Endothelial cell of umbilical vein (primary cell): ENCODE data around the gene FES. TPM values are rescaled to one million over a fixed set of nuclear protein-coding genes. Genes with fewer than 3 reads are reported as not detected.

Source experiments
- BruUV-seq: library from RNA; stranded (reverse); fragments of 400-500 nt; replicated peaks from 2 replicates; lab custom pipeline; 2021; lab: Mats Ljungman, UMichigan
- CTCF ChIA-PET: fragments of 300-600, 350-600 bp; sonication (Branson Sonifier 250); formaldehyde crosslinking; loops from one replicate; lab custom pipeline; 2021; ENCODE audit warnings: antibody characterized with exemption, inconsistent platforms; lab: Charles Lee
- POLR2A ChIA-PET: fragments of 300-600, 350-600 bp; sonication (Branson Sonifier 250); formaldehyde crosslinking; loops from one replicate; lab custom pipeline; 2021; ENCODE audit warnings: antibody characterized with exemption, inconsistent platforms; lab: Charles Lee
- DNase-seq: peaks from one replicate; pipeline ENCODE4 v3.0.0-alpha.2; 2011; ENCODE audit warnings: low read depth, low spot score
- FAIRE-seq: peaks from 2 replicates; lab custom pipeline; 2011; peaks lifted over from hg19 to GRCh38; lab: Jason Lieb, UNC
- H2AFZ ChIP-seq: 2 replicates; pipeline ENCODE4 v1.6.0; 2012; ENCODE audit warnings: low read depth, low read length, control low read depth, inconsistent platforms
- H3K27ac ChIP-seq: 2 replicates; pipeline ENCODE4 v1.5.1; 2011; ENCODE audit warnings: low read depth, mild to moderate bottlenecking, control low read depth, low read length, moderate library complexity; ENCODE audit not compliant: insufficient read depth
- H3K27me3 ChIP-seq, 2 experiments: 2 replicates each; pipeline versions ENCODE4 v1.6.0 to v1.6.1; 2011; ENCODE audit warnings: low read length in 2 of 2, mixed read lengths in 1 of 2; ENCODE audit not compliant: control insufficient read depth in 2 of 2, insufficient read depth in 2 of 2
- H3K36me3 ChIP-seq, 2 experiments: 2 replicates in 1 of 2; 3 replicates in 1 of 2; pipeline ENCODE4 v1.5.1; 2011; ENCODE audit warnings: low read length in 2 of 2, mild to moderate bottlenecking in 1 of 2, moderate library complexity in 1 of 2; ENCODE audit not compliant: control insufficient read depth in 2 of 2, insufficient read depth in 2 of 2; ENCODE audit errors: extremely low read depth in 1 of 2
- H3K4me1 ChIP-seq: 3 replicates; pipeline ENCODE4 v1.5.1; 2011; ENCODE audit warnings: mild to moderate bottlenecking, low read length; ENCODE audit not compliant: control insufficient read depth, insufficient read depth; ENCODE audit errors: extremely low read depth
- H3K4me2 ChIP-seq: 2 replicates; pipeline ENCODE4 v1.6.1; 2011; ENCODE audit warnings: low read length, control low read depth, mixed read lengths; ENCODE audit not compliant: insufficient read depth
- H3K4me3 ChIP-seq, 3 experiments: fragments of 200-600 bp in 1 of 3; sonication (generic), shearing (Covaris generic) in 1 of 3; replicated peaks in 1 of 3; 2 replicates each; pipeline ENCODE4 v1.5.1; 2011 to 2016; ENCODE audit warnings: control low read depth in 3 of 3, low read length in 3 of 3, mild to moderate bottlenecking in 2 of 3, inconsistent platforms in 1 of 3, low read depth in 1 of 3, moderate library complexity in 1 of 3; ENCODE audit not compliant: insufficient read depth in 1 of 3
- H3K79me2 ChIP-seq: 2 replicates; pipeline ENCODE4 v1.6.0; 2012; ENCODE audit warnings: low read length, inconsistent platforms; ENCODE audit not compliant: control insufficient read depth, insufficient read depth
- H3K9ac ChIP-seq: replicated peaks from 2 replicates; pipeline ENCODE3; 2011; ENCODE audit warnings: low read length, control low read depth; ENCODE audit not compliant: insufficient read depth; ENCODE audit errors: extremely low read depth
- H3K9me1 ChIP-seq: replicated peaks from 3 replicates; pipeline ENCODE4 v1.6.0; 2011; ENCODE audit warnings: mild to moderate bottlenecking, low read length; ENCODE audit not compliant: control insufficient read depth, insufficient read depth; ENCODE audit errors: extremely low read depth
- H3K9me3 ChIP-seq: replicated peaks from 2 replicates; pipeline ENCODE4 v1.5.1; 2012; ENCODE audit warnings: low read length, inconsistent platforms; ENCODE audit not compliant: control insufficient read depth, insufficient read depth
- H4K20me1 ChIP-seq: replicated peaks from 2 replicates; pipeline ENCODE3; 2011; ENCODE audit warnings: mild to moderate bottlenecking, low read length; ENCODE audit not compliant: control insufficient read depth, insufficient read depth; ENCODE audit errors: extremely low read depth
- CTCF ChIP-seq, 2 donors: IDR thresholded peaks; 1 replicate in 1 of 2; 2 replicates in 1 of 2; pipeline ENCODE4 v1.5.1; 2011; ENCODE audit warnings: low read length in 2 of 2, mild to moderate bottlenecking in 2 of 2, moderate library complexity in 2 of 2, control low read depth in 1 of 2, inconsistent platforms in 1 of 2, low read depth in 1 of 2; ENCODE audit not compliant: insufficient read depth in 1 of 2; ENCODE audit errors: extremely low read depth in 1 of 2
- FOS ChIP-seq: IDR thresholded peaks from 2 replicates; pipeline ENCODE4 v1.6.1; 2011; ENCODE audit warnings: mild to moderate bottlenecking, low read length, moderate library complexity, borderline replicate concordance; ENCODE audit not compliant: insufficient read depth
- MAX ChIP-seq: IDR thresholded peaks from 2 replicates; pipeline ENCODE4 v1.6.1; 2011; ENCODE audit not compliant: insufficient read depth, insufficient read length
- POLR2AphosphoS5 ChIP-seq: IDR thresholded peaks from 2 replicates; pipeline ENCODE4 v1.6.1; 2012; ENCODE audit warnings: low read depth, mild to moderate bottlenecking, control low read depth, low read length, moderate library complexity; ENCODE audit not compliant: insufficient read depth
- dilution Hi-C: fragments of 300-500 bp; cut with MboI; formaldehyde crosslinking; loops from one replicate; pipeline ENCODE4 v1.15.0; 2019; ENCODE audit warnings: low sequenced_read_pairs; ENCODE audit not compliant: extremely low pct_ligation_motif_present
- intact Hi-C: fragments of 100-400 bp; cut with micrococcal nuclease; formaldehyde crosslinking; loops from one replicate; pipeline ENCODE4 v1.10.0; 2022
- polyA plus RNA-seq, 4 experiments: library from polyadenylated mRNA; depleted of rRNA in 3 of 4; stranded (reverse) in 3 of 4; unstranded in 1 of 4; fragments of >200 nt; gene quantifications; 2 replicates each; pipeline versions ENCODE4 v1.2.1 to v1.2.3, GENCODE V29; 2011 to 2012; ENCODE audit warnings: missing spikeins in 1 of 4
- total RNA-seq: library from RNA; stranded (reverse); gene quantifications from 2 replicates; pipeline ENCODE4 v1.2.3, GENCODE V29; 2021

Gene FES
- total and polyA plus RNA-seq, 2 donors (not counting 3 experiments of a cell fraction or from before 2014, with no cell fraction given): 41.5 to 58.1 TPM

GRCh38 chr15:90918034-90918788 lies 33.9 kb downstream of the FES start:
- ChIA-PET CTCF (interaction anchor here (1.6 to 2.0 kb wide), 2 partner anchors 14 to 15 kb away, joined by 3 to 8 read pairs; partner anchors contain the start of genes HDDC3 and MAN2A2), POLR2A (no interaction called here)

More at GRCh38 chr15:90918034-90918788, 33.9 kb downstream of the FES start:
- DNase-seq (no peak), FAIRE-seq (no peak)
- Histone ChIP-seq H3K9ac (no peak overlapping the region), H3K27ac (no peak overlapping the region), H3K79me2 (no peaks in the 10 kb centered on the region), H4K20me1 (no peaks in the 10 kb centered on the region), H3K9me1 (no peaks in the 10 kb centered on the region), H2AFZ (no peak overlapping the region), H3K4me3 (no peak overlapping the region), H3K27me3 (no peaks in the 10 kb centered on the region), H3K9me3 (no peaks in the 10 kb centered on the region), H3K4me2 (no peak overlapping the region), H3K4me1 (no peaks in the 10 kb centered on the region), H3K36me3 (peaks cover 2 to 48% of the 10 kb centered on the region in 2 experiments)
- dilution Hi-C loops: no loop called here
- BruUV-seq: no TSS peak
- TF ChIP-seq MAX: no peak
- TF ChIP-seq FOS: no peak
- no peak for TF ChIP-seq CTCF (IDR thresholded peaks at IDR 0.05; ENCODE audit: extremely low read depth in 1 of 2, insufficient read depth in 1 of 2, low read depth in 1 of 2, low read length in 2 of 2)
- TF ChIP-seq POLR2AphosphoS5: no peak
- intact Hi-C loops: no loop called here
